HG02588 (cell line): Measurements from ENCODE around the gene MEP1A.
"Not testable (repeated sequence)": the region's sequence is repeated elsewhere in the genome, so short reads cannot be mapped to it uniquely, and the experiment has no call there.

Experiments used
- ATAC-seq: cut with Tn5 transposase; IDR thresholded peaks from one replicate; pipeline ENCODE4 v1.9.1; 2021; ENCODE audit warnings: mild to moderate bottlenecking, moderate library complexity; ENCODE audit not compliant: unreplicated experiment

The MEP1A gene, protein sequence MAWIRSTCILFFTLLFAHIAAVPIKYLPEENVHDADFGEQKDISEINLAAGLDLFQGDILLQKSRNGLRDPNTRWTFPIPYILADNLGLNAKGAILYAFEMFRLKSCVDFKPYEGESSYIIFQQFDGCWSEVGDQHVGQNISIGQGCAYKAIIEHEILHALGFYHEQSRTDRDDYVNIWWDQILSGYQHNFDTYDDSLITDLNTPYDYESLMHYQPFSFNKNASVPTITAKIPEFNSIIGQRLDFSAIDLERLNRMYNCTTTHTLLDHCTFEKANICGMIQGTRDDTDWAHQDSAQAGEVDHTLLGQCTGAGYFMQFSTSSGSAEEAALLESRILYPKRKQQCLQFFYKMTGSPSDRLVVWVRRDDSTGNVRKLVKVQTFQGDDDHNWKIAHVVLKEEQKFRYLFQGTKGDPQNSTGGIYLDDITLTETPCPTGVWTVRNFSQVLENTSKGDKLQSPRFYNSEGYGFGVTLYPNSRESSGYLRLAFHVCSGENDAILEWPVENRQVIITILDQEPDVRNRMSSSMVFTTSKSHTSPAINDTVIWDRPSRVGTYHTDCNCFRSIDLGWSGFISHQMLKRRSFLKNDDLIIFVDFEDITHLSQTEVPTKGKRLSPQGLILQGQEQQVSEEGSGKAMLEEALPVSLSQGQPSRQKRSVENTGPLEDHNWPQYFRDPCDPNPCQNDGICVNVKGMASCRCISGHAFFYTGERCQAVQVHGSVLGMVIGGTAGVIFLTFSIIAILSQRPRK

GRCh38 chr6:46793138-46793537 is at the start of gene MEP1A:
Gene MEP1A, plus strand, starts transcription at chr6:46793389. Its CDS starts 10 bp downstream, at chr6:46793399.
- no peak for ATAC-seq

DNA sequence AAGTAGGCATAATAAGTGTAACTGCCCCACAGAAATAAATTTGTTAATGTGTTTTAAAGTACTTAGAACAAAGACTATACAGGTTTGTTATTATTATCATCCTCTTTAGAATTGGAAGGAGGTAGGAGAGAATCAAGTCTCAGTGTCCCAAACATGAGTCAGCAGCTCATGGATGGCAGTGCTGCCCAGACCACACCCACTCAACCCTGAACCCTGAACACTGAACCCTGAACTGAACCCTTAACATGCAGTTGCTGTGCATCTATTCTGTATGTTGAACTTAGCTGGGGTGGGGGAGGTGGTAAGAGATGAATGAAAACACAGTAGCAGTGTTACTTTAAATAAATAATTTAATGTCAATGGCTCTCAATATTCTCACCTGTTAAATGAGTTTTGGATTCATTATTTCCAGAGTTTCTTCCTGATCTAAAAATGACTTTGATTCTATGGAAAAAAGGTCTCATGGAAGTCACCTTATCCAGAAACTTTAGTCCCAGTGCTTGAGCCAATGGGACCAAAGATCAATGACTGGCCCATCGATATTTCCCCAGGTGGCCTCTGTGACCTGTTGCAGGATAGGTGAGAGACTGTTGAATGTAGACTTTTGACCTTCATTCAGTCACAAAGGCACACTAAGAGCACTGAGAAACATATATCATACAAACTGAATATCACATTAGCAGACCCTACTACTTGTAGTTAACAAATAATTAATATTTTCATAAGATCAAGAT is 49.6 kb upstream of the MEP1A start:
- no peak for ATAC-seq

GRCh38 chr6:46744159-46744725 is 48.9 kb upstream of the MEP1A start:
- not testable (repeated sequence) for ATAC-seq

GRCh38 chr6:46745973-46746372 is 47.2 kb upstream of the MEP1A start:
- no peak for ATAC-seq

DNA sequence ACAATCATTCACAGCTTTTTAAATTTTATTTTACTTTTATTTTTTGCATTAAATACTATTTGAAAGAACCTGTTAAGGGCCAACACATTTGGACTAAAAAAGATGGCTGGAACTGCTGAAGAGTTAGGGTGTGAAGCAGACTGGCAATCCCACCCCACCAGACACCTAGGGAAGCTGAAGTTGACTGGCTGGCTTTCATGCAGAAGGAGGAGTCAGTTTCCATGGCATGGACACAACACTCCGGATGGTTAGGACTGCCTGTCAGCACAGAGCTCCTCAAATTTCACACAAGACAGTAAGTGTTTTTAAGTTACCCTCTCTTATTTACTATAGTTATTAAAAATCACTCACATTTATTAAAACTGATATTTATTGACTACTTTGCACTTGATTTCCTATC is 46.5 kb upstream of the MEP1A start, which contains the start of gene ANKRD66:
ANKRD66 (plus strand) TSS at position 238 of the 400 bp plus-strand sequence. CDS start 5,016 bp downstream, outside the sequence.
- no peak for ATAC-seq

GRCh38 chr6:46748940-46749503 is 44.2 kb upstream of the MEP1A start:
- ATAC-seq, result no peak

GRCh38 chr6:46749731-46750130 is 43.5 kb upstream of the MEP1A start:
- ATAC-seq, result no peak

DNA sequence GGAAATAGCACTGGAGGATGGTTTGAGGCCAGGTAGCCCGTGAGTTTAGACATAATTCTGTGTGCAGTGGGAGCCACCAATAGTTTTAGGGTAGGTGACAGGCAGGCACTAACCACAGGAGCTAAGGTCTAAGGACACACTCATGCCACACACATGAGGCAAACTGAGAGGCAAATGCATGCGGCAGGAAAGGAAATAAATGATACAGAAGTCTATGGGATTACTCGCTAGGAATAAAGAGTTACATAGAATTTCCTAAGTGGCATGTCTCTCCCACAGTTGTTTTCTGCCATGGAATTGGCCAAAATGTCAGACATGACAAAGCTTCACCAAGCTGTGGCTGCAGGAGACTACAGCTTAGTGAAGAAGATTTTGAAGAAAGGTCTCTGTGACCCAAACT is 41.5 kb upstream of the MEP1A start:
- no peak for ATAC-seq

GRCh38 chr6:46755865-46756264 is 37.3 kb upstream of the MEP1A start:
- no peak for ATAC-seq

- no peak for ATAC-seq
Measured at GRCh38 chr6:46756469-46757213, 36.5 kb upstream of the MEP1A start.

- no peak for ATAC-seq
Measured at GRCh38 chr6:46757214-46757596, 36.0 kb upstream of the MEP1A start.

DNA sequence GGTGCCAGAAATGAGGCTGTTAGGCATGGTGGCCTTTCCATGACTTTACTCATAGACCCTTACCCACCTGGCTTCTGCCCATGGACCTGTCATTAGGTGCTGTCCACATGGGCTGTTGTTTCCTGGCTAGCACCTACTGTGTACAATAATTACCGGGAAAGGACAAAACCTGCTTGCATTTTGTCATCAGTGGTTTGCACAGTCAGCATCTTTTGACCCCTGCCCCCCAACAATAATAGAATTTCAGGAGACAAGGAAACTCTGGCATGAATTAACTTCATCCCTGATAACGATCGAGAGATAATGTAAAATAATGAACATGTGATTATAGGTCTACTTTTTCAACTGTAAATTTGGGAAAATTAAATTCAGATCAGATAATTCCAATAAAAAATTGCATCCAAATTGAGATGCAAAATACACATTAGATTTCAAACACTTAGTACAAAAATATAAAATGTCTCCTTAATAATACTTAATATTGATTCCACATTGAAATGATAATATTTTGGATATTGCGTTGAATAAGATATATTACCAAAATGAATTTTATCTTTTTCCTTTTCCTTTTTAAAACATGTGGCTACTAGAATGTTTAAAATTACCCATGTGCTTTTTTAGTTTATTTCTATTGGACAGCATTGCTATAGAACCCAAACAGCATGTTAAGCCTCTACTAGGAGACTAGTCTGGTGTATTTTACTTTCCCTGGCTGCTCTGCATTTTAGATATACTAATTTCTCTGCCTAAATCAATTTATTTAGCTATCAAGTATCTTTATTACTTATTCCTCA is 34.0 kb upstream of the MEP1A start:
- ATAC-seq, result no peak

DNA sequence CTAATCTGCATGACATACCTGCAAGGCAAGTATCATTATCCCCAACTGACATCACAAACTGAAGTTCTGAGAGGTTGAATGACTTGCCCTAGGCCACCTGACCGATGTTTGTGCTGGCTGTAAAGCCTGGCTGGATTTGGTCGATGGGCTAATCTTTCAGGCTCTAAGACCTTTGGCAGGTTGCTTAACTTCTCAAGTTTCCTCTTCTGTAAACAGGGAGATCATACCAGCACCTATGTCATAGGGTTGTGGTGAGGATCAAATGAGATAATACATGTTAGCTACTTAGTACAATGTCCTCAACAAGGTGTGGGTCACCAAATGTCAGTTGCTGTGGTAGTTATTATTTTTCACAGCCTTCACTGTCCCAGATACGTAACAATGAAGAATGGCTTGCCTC is 32.3 kb upstream of the MEP1A start:
- ATAC-seq, result no peak

- ATAC-seq, result no peak
Measured at GRCh38 chr6:46763466-46763865, 29.7 kb upstream of the MEP1A start.

- ATAC-seq, result not testable (repeated sequence)
Measured at GRCh38 chr6:46764280-46764679, 28.9 kb upstream of the MEP1A start.

DNA sequence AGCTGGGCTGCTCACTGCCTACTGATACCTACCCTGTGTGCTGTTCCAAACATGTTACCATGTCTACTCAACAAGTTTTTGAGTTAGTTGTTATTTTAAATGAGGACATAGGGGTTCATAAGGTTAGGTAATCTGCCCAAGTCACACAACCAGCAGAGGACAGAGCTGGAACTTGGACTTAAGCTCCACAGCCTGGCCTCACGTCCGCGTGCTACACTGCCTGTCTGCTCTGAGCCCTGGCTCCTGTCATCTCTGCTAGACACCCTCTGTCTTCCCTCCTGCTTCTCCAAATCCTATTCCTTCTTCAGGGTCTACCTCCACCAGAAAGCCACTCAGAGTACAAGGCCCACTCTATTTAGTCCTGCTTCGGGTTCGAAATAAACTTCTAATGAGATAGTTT is 28.2 kb upstream of the MEP1A start:
- no peak for ATAC-seq

DNA sequence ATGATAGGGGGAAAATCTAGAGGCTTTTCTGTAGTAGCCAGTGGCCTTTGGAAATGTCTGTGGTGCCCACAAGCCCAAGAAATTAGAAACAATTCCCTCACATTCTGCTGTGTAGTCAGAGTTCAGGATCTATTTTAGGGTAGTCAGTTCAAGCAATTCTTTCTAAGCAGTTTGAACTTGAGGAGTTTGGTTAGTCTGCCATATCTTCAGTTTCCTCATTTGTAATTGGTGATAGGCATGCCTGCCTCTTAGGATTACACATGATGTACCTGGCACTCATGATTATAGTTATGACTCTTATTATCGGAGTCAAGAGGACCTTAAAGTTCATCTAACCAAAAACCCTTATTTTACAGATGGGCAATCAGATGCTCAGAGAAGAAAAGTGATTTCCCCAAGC is 21.2 kb upstream of the MEP1A start:
- no peak for ATAC-seq

GRCh38 chr6:46772762-46773161 is 20.4 kb upstream of the MEP1A start:
- ATAC-seq, result peak; percentile 70

- ATAC-seq, result peak; percentile 16
Measured at GRCh38 chr6:46773201-46773855, 19.9 kb upstream of the MEP1A start.
